ENCODE measurements around the gene MYO9B. TPM values are rescaled to one million over a fixed set of nuclear protein-coding genes. Genes with fewer than 3 reads are reported as not detected.

Gene MYO9B
- polyA plus RNA-seq, 3 donors = 5.9 to 366 (median 7.5) TPM

- Histone ChIP-seq H3K4me2 (replicated peaks; ENCODE audit: extremely low read depth, low read length, poor library complexity, severe bottlenecking) (peak overlapping the region; percentile 99), H3K27me3 (ENCODE audit: control insufficient read depth in 2 of 2, insufficient read depth in 2 of 2, low read length in 2 of 2) (no peaks in the 10 kb centered on the region), H3K79me2 (ENCODE audit: insufficient read depth, low read length) (peaks cover 8% of the 10 kb centered on the region), H3K36me3 (replicated peaks in 1 of 2; ENCODE audit: control insufficient read depth in 1 of 2, insufficient read depth in 2 of 2, low read length in 2 of 2) (peaks cover 3 to 30% of the 10 kb centered on the region in 2 donors), H3K27ac (ENCODE audit: low read depth in 1 of 2, low read length in 2 of 2) (no peak overlapping the region), H4K20me1 (ENCODE audit: insufficient read depth, low read length) (peaks cover 15% of the 10 kb centered on the region), H2AFZ (ENCODE audit: insufficient read depth, low read depth, low read length, poor library complexity, severe bottlenecking) (peak overlapping the region; percentile 82), H3K4me3 (replicated peaks in 1 of 3; ENCODE audit: low read depth in 2 of 3, low read length in 3 of 3) (peak overlapping the region; percentile 47 to 81 (median 55)), H3K9ac (ENCODE audit: insufficient read depth, low read length, poor library complexity, severe bottlenecking) (peak overlapping the region; percentile 58), H3K9me3 (replicated peaks in 1 of 2; ENCODE audit: control insufficient read depth in 1 of 2, insufficient read depth in 1 of 2, low read length in 2 of 2) (no peaks in the 10 kb centered on the region), H3K4me1 (ENCODE audit: control insufficient read depth in 1 of 2, insufficient read depth in 2 of 2, low read length in 2 of 2) (peaks cover 14 to 24% of the 10 kb centered on the region in 2 donors)
- intact Hi-C loops (cut with micrococcal nuclease) = loop anchor here in 1 of 2 donors (5.0 kb wide), 1 partner anchor 33 kb away; no protein-coding TSS in a partner anchor
- DNase-seq = peak in 1 of 3 donors; percentile 43
- Mint-ChIP-seq H3K36me3 (peaks cover 15 to 37% of the 10 kb centered on the region in 2 donors), H3K9me3 (peaks cover 0 to 1% (median 0%) of the 10 kb centered on the region in 7 donors), H3K27ac (no peak overlapping the region), H3K4me3 (peak overlapping the region; percentile 74 to 79), H3K27me3 (ENCODE audit: low read depth in 3 of 3) (peaks cover 0 to 4% (median 1%) of the 10 kb centered on the region in 3 donors), H3K4me1 (peaks cover 14% of the 10 kb centered on the region)
- WGBS (ENCODE audit: insufficient coverage) = 4% methylated on average over 3 of the region's 11 CpGs
- TF ChIP-seq CTCF (IDR thresholded peaks at IDR 0.05) = no peak
These were observed 159.3 kb downstream of the MYO9B start for GRCh38 chr19:17234911-17235299.

GRCh38 chr19:17235300-17235970, 159.9 kb downstream of the MYO9B start:
- Histone ChIP-seq H3K9ac (ENCODE audit: insufficient read depth, low read length, poor library complexity, severe bottlenecking) (peak overlapping the region; percentile 58), H2AFZ (ENCODE audit: insufficient read depth, low read depth, low read length, poor library complexity, severe bottlenecking) (peak overlapping the region; percentile 82), H3K9me3 (replicated peaks in 1 of 2; ENCODE audit: control insufficient read depth in 1 of 2, insufficient read depth in 1 of 2, low read length in 2 of 2) (no peaks in the 10 kb centered on the region), H4K20me1 (ENCODE audit: insufficient read depth, low read length) (peaks cover 17% of the 10 kb centered on the region), H3K4me2 (replicated peaks; ENCODE audit: extremely low read depth, low read length, poor library complexity, severe bottlenecking) (peak overlapping the region; percentile 99), H3K79me2 (ENCODE audit: insufficient read depth, low read length) (peaks cover 8% of the 10 kb centered on the region), H3K4me3 (replicated peaks in 1 of 3; ENCODE audit: low read depth in 2 of 3, low read length in 3 of 3) (peak overlapping the region; percentile 47 to 81 (median 55)), H3K4me1 (ENCODE audit: control insufficient read depth in 1 of 2, insufficient read depth in 2 of 2, low read length in 2 of 2) (peaks cover 14 to 24% of the 10 kb centered on the region in 2 donors), H3K27me3 (ENCODE audit: control insufficient read depth in 2 of 2, insufficient read depth in 2 of 2, low read length in 2 of 2) (no peaks in the 10 kb centered on the region), H3K27ac (ENCODE audit: low read depth in 1 of 2, low read length in 2 of 2) (no peak overlapping the region), H3K36me3 (replicated peaks in 1 of 2; ENCODE audit: control insufficient read depth in 1 of 2, insufficient read depth in 2 of 2, low read length in 2 of 2) (peaks cover 0 to 24% of the 10 kb centered on the region in 2 donors)
- intact Hi-C loops (cut with micrococcal nuclease) = loop anchor here in 1 of 2 donors (5.0 kb wide), 1 partner anchor 33 kb away; no protein-coding TSS in a partner anchor
- peak overlapping the region; percentile 74 to 79 for H3K4me3 Mint-ChIP-seq
- H3K27ac Mint-ChIP-seq = no peak overlapping the region
- DNase-seq = peak; percentile 71 to 77 (median 75)
- peaks cover 14% of the 10 kb centered on the region for H3K4me1 Mint-ChIP-seq
- H3K36me3 Mint-ChIP-seq = peaks cover 15 to 31% of the 10 kb centered on the region in 2 donors
- H3K9me3 Mint-ChIP-seq = peaks cover 0 to 1% (median 0%) of the 10 kb centered on the region in 7 donors
- TF ChIP-seq CTCF (IDR thresholded peaks at IDR 0.05) = peak; percentile 55
- under 1% methylated on average over 72 of the region's 80 CpGs for WGBS (ENCODE audit: insufficient coverage)
- H3K27me3 Mint-ChIP-seq (ENCODE audit: low read depth in 3 of 3) = peaks cover 0 to 4% (median 1%) of the 10 kb centered on the region in 3 donors

Data from CD14-positive monocyte (primary cell).